ENCODE data around the gene NTRK3.

The NTRK3 gene

DNA sequence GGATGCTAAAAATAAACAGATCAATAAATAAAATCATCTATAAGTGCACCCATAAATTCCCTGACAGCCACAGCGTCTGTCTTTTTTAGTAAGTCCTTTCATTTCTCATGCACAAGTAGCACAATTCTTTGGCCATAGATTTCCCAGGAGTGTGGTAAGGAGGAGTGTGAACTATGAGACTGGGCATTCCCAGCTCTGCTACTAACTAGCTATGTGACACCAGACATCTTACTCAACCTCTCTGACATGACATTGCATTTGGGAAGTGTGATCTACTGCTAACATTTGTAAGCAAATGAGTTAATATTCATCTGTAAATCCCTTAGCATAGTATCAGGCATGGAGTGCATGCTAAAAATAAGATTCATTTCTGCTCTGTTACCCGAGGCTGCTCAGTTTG is 301.7 kb downstream of the NTRK3 start:
- TF ChIP-seq TAF1 (IDR thresholded peaks at IDR 0.05; ENCODE audit: borderline replicate concordance, insufficient read depth, low read length), result no peak
- no peak for TF ChIP-seq POLR2AphosphoS5 (IDR thresholded peaks at IDR 0.05; ENCODE audit: low read depth, low read length)
- TF ChIP-seq, protein P1, sequence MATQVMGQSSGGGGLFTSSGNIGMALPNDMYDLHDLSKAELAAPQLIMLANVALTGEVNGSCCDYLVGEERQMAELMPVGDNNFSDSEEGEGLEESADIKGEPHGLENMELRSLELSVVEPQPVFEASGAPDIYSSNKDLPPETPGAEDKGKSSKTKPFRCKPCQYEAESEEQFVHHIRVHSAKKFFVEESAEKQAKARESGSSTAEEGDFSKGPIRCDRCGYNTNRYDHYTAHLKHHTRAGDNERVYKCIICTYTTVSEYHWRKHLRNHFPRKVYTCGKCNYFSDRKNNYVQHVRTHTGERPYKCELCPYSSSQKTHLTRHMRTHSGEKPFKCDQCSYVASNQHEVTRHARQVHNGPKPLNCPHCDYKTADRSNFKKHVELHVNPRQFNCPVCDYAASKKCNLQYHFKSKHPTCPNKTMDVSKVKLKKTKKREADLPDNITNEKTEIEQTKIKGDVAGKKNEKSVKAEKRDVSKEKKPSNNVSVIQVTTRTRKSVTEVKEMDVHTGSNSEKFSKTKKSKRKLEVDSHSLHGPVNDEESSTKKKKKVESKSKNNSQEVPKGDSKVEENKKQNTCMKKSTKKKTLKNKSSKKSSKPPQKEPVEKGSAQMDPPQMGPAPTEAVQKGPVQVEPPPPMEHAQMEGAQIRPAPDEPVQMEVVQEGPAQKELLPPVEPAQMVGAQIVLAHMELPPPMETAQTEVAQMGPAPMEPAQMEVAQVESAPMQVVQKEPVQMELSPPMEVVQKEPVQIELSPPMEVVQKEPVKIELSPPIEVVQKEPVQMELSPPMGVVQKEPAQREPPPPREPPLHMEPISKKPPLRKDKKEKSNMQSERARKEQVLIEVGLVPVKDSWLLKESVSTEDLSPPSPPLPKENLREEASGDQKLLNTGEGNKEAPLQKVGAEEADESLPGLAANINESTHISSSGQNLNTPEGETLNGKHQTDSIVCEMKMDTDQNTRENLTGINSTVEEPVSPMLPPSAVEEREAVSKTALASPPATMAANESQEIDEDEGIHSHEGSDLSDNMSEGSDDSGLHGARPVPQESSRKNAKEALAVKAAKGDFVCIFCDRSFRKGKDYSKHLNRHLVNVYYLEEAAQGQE (IDR thresholded peaks at IDR 0.05; ENCODE audit: insufficient read depth in 1 of 2, low read depth in 2 of 2, low read length in 2 of 2), result no peak
- no peak for TF ChIP-seq FOXP2 (optimal IDR thresholded peaks at IDR 0.05; ENCODE audit: borderline replicate concordance, extremely low read depth, extremely low read length, insufficient read depth)
- TF ChIP-seq SIN3A (IDR thresholded peaks at IDR 0.05; ENCODE audit: borderline replicate concordance, insufficient read depth, low read length), result no peak

DNA sequence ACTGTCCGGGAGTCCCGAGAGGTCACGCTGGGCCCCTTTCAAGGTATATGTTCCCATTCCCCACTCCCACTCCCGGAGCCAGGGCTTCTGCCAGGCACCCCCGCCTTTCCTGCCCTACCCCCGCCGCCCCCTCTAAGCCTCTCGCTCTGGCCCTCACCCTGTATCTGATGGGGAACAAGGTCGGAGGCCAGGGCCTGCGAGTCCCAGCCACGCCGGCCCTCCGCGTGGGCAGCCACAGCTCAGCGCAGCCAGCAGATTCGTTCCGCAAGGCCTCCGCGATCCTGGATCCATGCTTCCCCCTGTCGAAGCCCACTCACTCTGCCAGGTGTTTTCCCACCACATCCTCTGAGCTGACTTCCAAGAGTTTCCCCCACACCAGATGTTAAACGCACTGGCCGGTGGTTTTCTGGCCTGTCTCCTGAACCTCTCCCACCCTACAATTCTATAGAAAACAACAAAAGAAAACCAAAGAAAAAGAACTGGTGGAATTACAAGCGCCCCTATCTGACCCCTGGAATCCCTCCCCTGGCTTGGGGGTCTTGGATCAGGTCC is 303.7 kb downstream of the NTRK3 start:
- TF ChIP-seq, protein P1 (IDR thresholded peaks at IDR 0.05; ENCODE audit: insufficient read depth in 1 of 2, low read depth in 2 of 2, low read length in 2 of 2), result no peak
- TF ChIP-seq POLR2AphosphoS5 (IDR thresholded peaks at IDR 0.05; ENCODE audit: low read depth, low read length) (no peak), SIN3A (IDR thresholded peaks at IDR 0.05; ENCODE audit: borderline replicate concordance, insufficient read depth, low read length) (no peak), FOXP2 (optimal IDR thresholded peaks at IDR 0.05; ENCODE audit: borderline replicate concordance, extremely low read depth, extremely low read length, insufficient read depth) (no peak), TAF1 (IDR thresholded peaks at IDR 0.05; ENCODE audit: borderline replicate concordance, insufficient read depth, low read length) (no peak)

- TF ChIP-seq FOXP2 (optimal IDR thresholded peaks at IDR 0.05; ENCODE audit: borderline replicate concordance, extremely low read depth, extremely low read length, insufficient read depth) (no peak), SIN3A (IDR thresholded peaks at IDR 0.05; ENCODE audit: borderline replicate concordance, insufficient read depth, low read length) (no peak), POLR2AphosphoS5 (IDR thresholded peaks at IDR 0.05; ENCODE audit: low read depth, low read length) (no peak), TAF1 (IDR thresholded peaks at IDR 0.05; ENCODE audit: borderline replicate concordance, insufficient read depth, low read length) (no peak)
- TF ChIP-seq, protein P1 (IDR thresholded peaks at IDR 0.05; ENCODE audit: insufficient read depth in 1 of 2, low read depth in 2 of 2, low read length in 2 of 2), result no peak
Measured at GRCh38 chr15:87949575-87950223, 306.8 kb downstream of the NTRK3 start.

DNA sequence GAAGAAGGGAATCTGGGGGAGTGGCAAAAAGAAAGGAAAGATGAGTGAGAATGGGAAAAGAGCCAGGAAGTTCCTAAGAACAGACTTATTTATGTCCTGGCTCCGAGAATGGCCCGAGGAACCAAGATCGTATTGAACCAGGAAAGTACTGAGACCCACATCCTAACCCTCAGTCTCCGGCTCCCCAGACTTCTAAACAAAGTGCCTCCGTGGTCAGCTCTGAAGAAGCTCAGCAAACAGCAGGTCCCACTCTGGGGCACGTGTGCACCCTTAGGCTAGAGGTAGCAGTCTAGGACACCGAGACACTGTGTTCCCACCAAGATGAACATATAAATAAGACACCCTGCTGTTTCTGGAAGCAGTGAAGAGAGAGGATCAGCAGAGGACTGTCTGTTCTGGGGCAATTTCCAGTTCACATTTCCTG is 307.4 kb downstream of the NTRK3 start:
- no peak for TF ChIP-seq FOXP2 (optimal IDR thresholded peaks at IDR 0.05; ENCODE audit: borderline replicate concordance, extremely low read depth, extremely low read length, insufficient read depth)
- TF ChIP-seq SIN3A (IDR thresholded peaks at IDR 0.05; ENCODE audit: borderline replicate concordance, insufficient read depth, low read length), result no peak
- no peak for TF ChIP-seq POLR2AphosphoS5 (IDR thresholded peaks at IDR 0.05; ENCODE audit: low read depth, low read length)
- no peak for TF ChIP-seq TAF1 (IDR thresholded peaks at IDR 0.05; ENCODE audit: borderline replicate concordance, insufficient read depth, low read length)
- TF ChIP-seq, protein P1 (IDR thresholded peaks at IDR 0.05; ENCODE audit: insufficient read depth in 1 of 2, low read depth in 2 of 2, low read length in 2 of 2), result no peak

Data from PFSK-1 (cell line).